GM12874 (cell line): ENCODE results near the gene PALM.

Experiments used
- CTCF ChIP-seq: IDR thresholded peaks from 2 replicates; pipeline ENCODE4 v1.5.1; 2011; ENCODE audit warnings: low read depth, mild to moderate bottlenecking, control low read depth, low read length, moderate library complexity; ENCODE audit not compliant: insufficient read depth

The PALM gene

GRCh38 chr19:711254-711653 is 2.5 kb downstream of the PALM start:
- no peak for TF ChIP-seq CTCF

GRCh38 chr19:715347-715746 is 6.6 kb downstream of the PALM start:
- no peak for TF ChIP-seq CTCF

- no peak for TF ChIP-seq CTCF
Observed at GRCh38 chr19:718251-718951, 9.7 kb downstream of the PALM start.

- no peak for TF ChIP-seq CTCF
Observed at GRCh38 chr19:718991-719512, 10.3 kb downstream of the PALM start.

GRCh38 chr19:719636-720344 is 11.1 kb downstream of the PALM start:
- TF ChIP-seq CTCF = no peak

- no peak for TF ChIP-seq CTCF
Observed at GRCh38 chr19:720345-721160, 11.8 kb downstream of the PALM start.

- TF ChIP-seq CTCF = no peak
Observed at GRCh38 chr19:722553-723101, 13.9 kb downstream of the PALM start.
